NCI-H2171 (cell line): ENCODE results near the gene APBB2.

Experiments
- DNase-seq: peaks from one replicate; lab custom pipeline; 2025; lab: John Stamatoyannopoulos, UW

APBB2 gene

DNA sequence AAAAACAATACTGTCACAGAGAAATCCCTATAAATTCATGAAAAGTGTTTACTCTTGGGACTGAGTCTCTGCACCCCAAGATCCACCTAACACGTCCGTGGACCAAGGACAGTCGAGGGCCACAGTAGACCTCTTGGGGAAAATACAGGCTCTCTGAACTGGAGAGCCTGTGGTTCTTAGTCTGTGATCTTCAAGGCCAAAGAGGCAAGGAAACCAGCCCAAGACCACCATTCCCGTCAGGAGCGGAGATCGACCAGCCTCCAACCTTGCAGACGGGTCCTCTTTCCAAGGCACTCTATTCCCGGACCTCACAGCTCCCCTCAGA lies 1.6 kb upstream of the APBB2 start:
- no peak for DNase-seq

- DNase-seq: no peak
Observed at GRCh38 chr4:41215155-41215554, 813 bp upstream of the APBB2 start.

- no peak for DNase-seq
Observed at GRCh38 chr4:41214825-41215146, 444 bp upstream of the APBB2 start.

DNA sequence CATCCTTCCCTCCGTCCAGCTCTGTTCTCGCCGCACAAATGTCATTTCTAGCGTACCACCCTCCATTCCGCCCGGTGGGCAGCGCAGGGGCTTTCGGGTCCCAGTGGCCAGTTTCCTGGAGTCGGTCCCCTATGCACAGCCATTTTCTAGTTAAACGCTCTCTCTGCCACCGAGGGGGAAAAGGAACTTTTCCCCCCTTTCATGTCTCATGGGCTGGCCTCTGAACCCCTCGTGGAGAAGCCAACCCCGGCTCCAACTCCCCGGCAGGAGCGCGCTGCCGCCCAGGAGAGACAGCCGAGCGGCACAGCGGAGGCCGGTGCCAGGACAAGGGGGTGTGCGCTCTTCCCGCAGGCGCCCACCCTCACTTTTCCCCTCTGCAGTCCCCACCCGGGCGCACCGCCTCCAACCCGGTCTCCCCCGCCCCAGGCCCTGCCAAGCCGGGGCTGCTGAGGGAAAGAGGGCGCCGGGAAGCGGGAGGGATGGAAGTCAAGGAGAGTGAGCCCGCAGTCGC lies 662 bp downstream of the APBB2 start:
- peak; percentile 1 for DNase-seq

DNA sequence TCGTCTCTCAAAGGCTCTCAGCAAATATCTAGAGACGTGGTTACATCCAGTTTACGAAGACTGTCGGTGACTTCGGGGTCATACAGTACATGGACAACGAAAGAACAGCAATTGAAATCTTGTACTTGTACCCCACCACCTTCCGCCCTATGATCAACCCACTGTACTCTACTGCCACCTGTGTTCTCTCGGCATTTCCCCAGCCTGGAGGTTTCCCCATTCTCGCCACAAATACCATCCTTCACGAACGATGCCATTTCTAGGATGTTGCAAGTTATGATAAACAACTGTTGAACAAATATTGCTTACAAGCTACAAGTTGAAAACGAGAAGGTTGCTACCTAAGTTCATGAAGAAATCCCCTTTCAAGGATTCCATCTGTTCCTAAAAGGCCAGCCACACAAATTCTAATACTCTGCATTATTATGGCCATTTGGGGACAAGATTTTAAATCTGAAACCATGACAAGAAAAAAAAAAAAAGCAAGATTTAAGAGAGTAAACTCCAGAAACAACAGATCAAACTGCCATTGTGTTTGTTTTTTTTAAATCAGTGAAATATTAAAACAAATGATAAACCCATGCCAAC lies 1.6 kb downstream of the APBB2 start:
- DNase-seq: no peak

DNA sequence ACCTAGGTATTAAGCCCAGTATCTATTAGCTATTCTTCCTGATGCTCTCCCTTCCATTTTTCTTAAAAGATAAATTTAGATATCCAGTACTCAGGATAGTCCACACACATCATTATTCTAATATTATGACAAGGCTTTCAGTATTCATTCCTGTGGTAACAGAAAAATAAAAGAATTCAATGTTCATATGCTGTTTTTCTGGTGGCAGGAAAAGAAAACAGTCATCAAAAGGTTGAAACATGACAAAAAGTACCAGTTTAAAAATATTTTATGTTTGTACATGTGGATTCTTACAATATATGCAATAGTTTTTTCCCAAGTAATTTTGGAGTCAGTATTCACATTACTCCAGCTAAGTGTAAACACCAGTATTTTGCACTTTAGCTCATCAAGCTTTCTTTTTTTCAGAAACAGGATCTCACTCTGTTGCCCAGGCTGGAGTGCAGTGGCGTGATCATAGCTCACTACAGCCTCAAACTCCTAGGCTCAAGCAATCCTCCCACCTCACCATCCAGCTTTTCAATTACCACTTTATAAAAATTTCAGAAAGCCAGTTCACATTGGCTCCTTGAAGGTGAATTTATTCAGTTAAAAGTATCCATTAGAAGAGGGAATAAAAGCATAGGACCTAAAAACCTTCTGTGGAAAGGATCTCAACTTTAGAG lies 2.3 kb downstream of the APBB2 start:
- DNase-seq: no peak

DNA sequence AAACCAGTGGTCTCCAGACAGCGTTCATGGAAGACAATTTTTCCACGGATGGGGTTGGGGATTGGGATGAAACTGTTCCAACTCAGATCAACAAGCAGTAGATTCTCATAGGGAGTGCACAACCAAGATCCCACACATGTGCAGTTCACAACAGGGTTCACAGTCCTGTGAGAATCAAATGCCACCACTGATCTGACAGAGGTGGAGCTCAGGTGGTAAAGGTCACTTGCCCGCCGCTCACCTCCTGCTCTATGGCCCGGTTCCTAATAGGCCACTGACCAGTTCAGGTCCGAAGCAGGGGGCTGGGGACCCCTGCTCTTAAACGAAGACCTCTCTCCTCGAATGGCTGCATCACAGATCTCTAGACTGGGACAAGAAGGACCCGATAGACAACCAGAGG lies 4.4 kb downstream of the APBB2 start:
- no peak for DNase-seq

DNA sequence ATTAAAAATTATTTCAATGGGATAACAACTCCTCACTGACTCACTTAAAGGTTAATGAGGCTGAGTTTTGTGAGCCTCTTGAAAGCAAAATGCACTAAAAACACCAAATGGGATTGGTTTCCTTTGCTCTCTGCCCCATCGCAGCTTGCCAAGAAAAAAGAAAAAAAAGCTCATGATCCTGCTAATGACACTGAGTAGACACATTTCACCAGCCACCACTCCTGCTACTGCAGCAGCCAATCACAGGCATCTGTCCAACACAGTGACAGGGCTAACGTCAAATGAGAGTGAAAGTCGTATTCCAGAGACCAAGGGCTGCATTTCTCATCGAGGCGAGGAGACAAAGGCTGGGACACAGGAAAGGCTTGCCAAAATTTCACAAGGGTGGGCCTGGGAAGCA lies 5.2 kb downstream of the APBB2 start:
- DNase-seq: no peak

DNA sequence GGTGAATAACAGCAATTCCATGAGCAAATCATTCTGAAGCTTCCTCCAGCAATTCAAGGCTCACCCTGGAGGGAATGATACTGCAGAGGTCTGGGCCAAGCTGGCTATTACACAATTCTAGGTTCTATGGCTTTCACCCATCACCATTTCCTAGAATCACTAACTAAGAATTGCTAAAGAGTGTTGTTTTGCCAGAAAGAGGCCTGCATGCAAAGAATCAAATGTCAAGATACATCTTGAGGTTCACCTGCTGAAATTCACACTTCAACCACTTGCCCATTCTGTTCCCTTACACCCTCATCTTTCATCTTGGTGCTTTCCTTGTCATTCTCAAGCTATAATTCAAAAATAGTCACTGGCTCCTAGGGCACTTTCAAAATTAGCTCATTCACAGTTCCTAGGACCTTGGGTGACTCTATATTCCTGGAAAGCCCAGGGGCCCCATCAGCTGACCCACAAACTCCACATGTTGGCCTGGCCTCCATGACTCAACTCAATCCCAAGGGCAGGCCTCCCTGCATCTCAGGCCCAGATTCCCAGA lies 7.0 kb downstream of the APBB2 start:
- DNase-seq: no peak

DNA sequence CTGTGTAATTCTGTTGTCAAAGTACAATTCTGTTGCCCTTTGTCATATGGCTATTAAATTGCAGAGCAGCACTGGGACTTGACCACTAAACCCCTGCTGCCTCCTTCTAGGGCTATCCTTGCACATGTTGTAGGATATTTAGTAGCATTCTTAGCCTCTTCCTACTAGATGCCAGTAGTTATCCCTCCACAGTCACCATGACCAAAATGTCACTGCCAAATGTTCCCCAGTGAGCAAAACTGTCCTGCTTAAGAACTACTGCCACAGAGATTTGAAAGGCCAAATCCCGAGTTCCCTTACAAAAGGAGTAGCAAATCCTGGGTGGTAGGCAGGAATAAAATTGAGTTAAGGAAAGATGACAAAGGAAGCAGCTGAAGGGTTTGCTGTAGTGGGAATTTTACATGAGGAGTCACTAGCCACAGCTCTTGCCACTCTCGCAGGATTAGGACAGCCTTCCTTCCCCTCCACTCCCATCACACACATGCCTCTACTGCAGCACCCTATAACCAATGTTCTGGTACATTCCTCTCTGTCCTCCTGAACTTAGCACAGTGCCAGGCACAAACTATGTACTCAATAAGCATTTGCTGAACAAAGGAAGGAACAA lies 8.4 kb downstream of the APBB2 start:
- no peak for DNase-seq

DNA sequence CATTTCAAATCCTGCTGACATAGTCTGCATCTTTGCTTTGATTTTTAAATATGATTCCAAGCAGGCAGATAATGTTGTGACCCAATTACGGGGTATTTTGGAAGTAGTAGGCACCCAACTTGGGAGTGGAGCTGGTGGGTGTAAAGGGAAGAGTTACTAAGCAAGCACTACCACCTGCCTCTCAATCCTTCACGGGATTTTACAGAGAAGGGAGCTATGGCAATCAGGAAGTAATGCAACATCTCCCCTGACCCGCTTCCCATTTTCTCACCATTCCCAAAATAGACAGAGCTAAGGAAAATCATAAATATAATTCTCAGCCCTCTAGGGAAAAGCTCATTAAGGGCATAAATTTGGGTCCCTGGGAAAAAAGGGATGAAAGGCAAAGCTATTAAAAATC lies 9.2 kb downstream of the APBB2 start:
- DNase-seq: no peak

DNA sequence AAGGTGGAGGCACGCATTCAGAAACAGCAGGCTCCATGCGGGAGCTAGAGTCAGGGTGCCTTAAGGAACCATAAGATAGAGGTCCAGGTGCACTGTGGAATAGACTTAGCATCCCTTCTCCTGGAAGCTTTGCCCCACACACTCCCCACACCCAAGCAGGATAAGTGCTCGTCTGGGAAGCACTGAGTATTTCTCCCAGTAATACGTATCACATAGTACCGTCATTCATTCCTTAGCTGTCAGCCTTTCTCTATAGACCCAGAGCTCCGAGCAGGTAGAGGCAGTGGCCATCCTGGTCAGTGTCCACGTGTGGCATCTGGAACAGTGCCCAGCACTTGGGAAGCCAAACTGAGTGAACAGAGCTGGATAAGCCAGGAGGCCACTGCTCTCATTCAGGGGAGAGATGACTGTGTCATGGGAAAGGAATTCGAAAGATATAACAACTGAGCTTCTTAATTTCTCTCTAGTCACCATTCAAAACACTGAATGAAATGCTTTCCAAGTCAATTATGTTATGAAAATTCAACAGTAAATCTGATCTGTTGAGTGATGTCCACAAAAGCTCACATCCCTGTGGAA lies 9.9 kb downstream of the APBB2 start:
- DNase-seq: no peak

- no peak for DNase-seq
Observed at GRCh38 chr4:41203841-41204240, 10.5 kb downstream of the APBB2 start.

GRCh38 chr4:41202820-41203568 lies 11.3 kb downstream of the APBB2 start:
- no peak for DNase-seq

GRCh38 chr4:41202356-41202755 lies 12.0 kb downstream of the APBB2 start:
- DNase-seq: no peak

DNA sequence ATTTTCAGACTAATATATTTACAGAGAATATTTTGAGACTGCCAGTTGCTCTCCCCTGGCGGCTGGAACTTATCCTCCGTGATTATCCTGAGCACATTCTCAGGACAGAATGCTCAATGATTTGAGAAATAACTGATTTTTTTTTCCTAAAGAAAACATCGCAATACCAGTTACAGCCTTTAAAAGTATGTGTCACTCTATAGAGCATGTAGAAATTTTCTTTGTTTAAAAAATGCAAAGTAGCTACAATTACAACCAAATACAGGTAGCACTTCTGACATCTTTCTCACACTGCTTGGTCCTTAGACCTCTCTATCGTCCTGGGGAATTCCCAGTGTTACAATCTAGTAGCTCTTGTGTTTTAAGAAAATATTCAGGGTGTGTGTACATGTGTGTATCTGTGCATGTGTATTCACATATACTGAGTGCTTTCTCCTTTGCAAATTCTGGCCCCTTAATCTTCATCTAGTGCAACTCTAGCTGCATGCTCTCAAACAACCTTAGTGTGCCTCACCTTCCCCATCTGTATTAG lies 13.8 kb downstream of the APBB2 start:
- no peak for DNase-seq

DNA sequence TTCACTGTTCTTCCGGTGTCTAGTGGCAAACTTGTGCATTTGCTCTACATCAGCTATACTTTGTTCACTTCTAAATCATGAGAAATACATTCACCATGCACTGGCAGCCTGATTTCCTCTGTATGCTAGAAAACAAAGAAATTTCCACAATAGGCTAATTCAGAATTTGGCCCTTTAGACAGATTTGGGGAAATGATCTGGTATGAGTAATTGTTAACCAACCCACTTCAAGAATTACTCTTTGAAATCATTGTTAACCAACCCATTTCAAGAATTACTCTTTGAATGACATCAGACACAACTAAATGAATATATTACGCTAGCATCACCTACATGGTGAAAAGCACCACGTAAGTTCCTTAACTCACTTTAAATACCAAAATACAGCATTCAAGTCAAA lies 14.6 kb downstream of the APBB2 start:
- DNase-seq: no peak

DNA sequence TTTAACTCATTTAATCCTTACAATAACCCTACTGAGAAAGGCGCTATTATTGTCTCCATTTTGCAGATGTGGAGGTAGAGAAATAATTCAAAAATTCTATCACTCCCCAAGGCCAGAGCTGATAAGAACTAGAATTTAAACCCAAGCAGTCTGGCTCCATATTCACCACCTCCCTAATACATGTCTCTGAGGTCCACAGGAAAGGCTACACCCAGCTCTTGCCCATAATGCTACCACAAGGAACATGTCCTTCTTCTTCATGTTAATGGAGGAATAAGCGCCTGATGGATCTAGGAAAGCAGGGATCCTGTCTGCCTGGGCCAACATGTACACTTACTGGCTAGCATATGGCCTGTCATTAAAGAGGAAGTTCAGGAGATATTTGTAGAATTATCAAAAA lies 16.3 kb downstream of the APBB2 start:
- no peak for DNase-seq

DNA sequence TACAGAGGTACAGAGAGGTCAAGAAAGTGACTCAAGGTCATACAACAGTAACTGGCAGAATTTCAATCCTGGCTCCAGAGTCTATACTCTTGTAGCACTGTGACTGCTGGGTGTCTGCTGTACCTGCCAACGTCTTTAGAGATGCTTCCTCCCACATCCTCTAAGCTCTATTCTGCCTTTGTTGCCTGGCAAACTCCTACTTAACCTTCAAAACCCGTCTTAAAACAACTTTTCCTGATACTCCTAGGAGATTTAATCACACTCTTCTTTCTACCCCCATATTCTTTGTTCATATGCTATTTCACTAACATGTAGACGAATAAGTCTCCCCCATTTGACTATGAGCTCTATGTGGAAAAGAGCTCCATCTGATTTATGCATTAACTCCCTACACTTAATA lies 16.8 kb downstream of the APBB2 start:
- DNase-seq: no peak

- DNase-seq: no peak
Observed at GRCh38 chr4:41196633-41197332, 17.6 kb downstream of the APBB2 start.

DNA sequence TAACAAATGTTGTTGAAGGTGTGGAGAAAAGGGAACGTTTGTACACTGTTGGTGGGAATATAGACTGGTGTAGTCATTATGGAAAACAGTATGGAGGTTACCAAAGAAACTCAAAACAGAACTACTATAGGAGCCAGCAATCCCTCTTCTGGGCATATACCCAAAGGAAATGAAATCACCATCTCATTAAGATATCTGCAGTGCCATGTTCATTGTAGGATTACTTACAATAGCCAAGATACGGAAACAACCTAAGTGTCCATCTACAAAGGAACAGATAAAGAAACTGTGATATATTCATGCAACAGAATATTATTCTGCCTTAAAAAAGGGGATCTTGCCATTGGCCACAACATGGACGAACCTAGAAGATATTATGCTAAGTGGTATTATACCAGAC lies 22.2 kb downstream of the APBB2 start:
- DNase-seq: no peak

GRCh38 chr4:41189666-41190065 lies 24.7 kb downstream of the APBB2 start:
- DNase-seq: no peak
